Upper lobe of right lung (tissue), 1 donor: ENCODE results near the gene TPCN2. TPM values are rescaled to one million over a fixed set of nuclear protein-coding genes. Genes with fewer than 3 reads are reported as not detected.

Experiments
- ATAC-seq: fragments of 200-7000 bp; cut with Tn5 transposase; one replicate; pipeline ENCODE4 v1.9.1; 2020; ENCODE audit warnings: mild to moderate bottlenecking, moderate library complexity
- DNase-seq: peaks from one replicate; pipeline ENCODE4 v3.0.0-alpha.2; 2020
- H3K27ac ChIP-seq: fragments of 200-600 bp; one replicate; pipeline ENCODE4 v1.8.0; 2022
- H3K27me3 ChIP-seq: fragments of 200-600 bp; one replicate; pipeline ENCODE4 v1.8.0; 2022; ENCODE audit warnings: mild to moderate bottlenecking
- H3K36me3 ChIP-seq: fragments of 200-600 bp; one replicate; pipeline ENCODE4 v1.8.0; 2022
- H3K4me1 ChIP-seq: fragments of 200-600 bp; one replicate; pipeline ENCODE4 v1.8.0; 2022
- H3K4me3 ChIP-seq: fragments of 200-600 bp; one replicate; pipeline ENCODE4 v1.8.0; 2022; ENCODE audit warnings: mild to moderate bottlenecking
- H3K9me3 ChIP-seq: fragments of 200-600 bp; one replicate; pipeline ENCODE4 v1.8.0; 2022
- CTCF ChIP-seq: fragments of 200-600 bp; IDR thresholded peaks from one replicate; pipeline ENCODE4 v1.8.0; 2022; ENCODE audit warnings: antibody characterized with exemption
- intact Hi-C: fragments of 100-400 bp; cut with DNase I; formaldehyde crosslinking; loops from one replicate; pipeline ENCODE4 v1.11.0; 2022
- total RNA-seq: library from RNA; stranded (reverse); fragmentation: NEBNext Ultra II Directional; extraction: Animal tissue kit (Norgen Biotek cat#: 25700); gene quantifications from one replicate; pipeline ENCODE4 v1.2.1, GENCODE V29; 2021
- donor health status: DM: no; HTN: yes; CAD: no; lungs with severe emphysema.

Gene TPCN2
- total RNA-seq, 1 donor from 2014 or later: 16.6 TPM

GRCh38 chr11:69154211-69154913 is 105.6 kb downstream of the TPCN2 start:
- Histone ChIP-seq H3K9me3 (no peaks in the 10 kb centered on the region), H3K27me3 (no peaks in the 10 kb centered on the region), H3K4me3 (no peak overlapping the region), H3K27ac (no peak overlapping the region), H3K36me3 (no peaks in the 10 kb centered on the region), H3K4me1 (peaks cover 12% of the 10 kb centered on the region)
- intact Hi-C loops: no loop called here
- DNase-seq (peak; percentile 33), ATAC-seq (no peak)
- no peak for TF ChIP-seq CTCF

DNA sequence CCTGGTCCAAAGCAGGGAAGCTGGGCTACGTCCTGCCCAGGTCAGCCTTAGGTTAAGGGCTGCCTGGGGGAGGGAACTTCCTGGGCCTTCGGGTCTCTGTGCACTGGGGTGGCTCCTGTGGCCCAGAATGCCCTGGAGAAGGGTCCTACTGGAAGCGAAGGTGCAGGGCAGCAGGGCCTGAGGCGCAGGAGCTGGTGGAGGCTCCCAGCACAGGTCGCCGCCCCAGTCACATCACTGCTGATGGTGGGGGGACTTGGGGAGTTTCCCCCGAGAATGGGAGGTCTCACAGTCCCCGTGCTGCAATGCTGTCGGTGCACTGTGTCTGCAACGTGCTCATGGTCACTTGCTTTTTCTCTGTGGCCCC is 106.2 kb downstream of the TPCN2 start:
- DNase-seq (no peak), ATAC-seq (no peak)
- Histone ChIP-seq H3K4me3 (no peak overlapping the region), H3K27me3 (no peaks in the 10 kb centered on the region), H3K9me3 (no peaks in the 10 kb centered on the region), H3K4me1 (peaks cover 12% of the 10 kb centered on the region), H3K27ac (no peak overlapping the region), H3K36me3 (no peaks in the 10 kb centered on the region)
- no peak for TF ChIP-seq CTCF
- intact Hi-C loops: no loop called here

- Histone ChIP-seq H3K27me3 (no peaks in the 10 kb centered on the region), H3K27ac (no peak within 1 kb of the TSS), H3K36me3 (no peaks in the 10 kb centered on the region), H3K9me3 (no peaks in the 10 kb centered on the region), H3K4me3 (no peak within 1 kb of the TSS), H3K4me1 (peaks cover 12% of the 10 kb centered on the region)
- DNase-seq (peak; percentile 65), ATAC-seq (peak; percentile 24)
- intact Hi-C loops: no loop called here
- TF ChIP-seq CTCF: no peak
Observed at GRCh38 chr11:69155302-69156234, 106.8 kb downstream of the TPCN2 start, which contains the start of gene SMIM38. Gene SMIM38 (plus strand): TSS chr11:69155935. CDS start chr11:69157847, 1,912 bp downstream.

- TF ChIP-seq CTCF: no peak
- no peak for DNase-seq
- Histone ChIP-seq H3K4me3 (no peak overlapping the region), H3K36me3 (no peaks in the 10 kb centered on the region), H3K27me3 (no peaks in the 10 kb centered on the region), H3K9me3 (no peaks in the 10 kb centered on the region), H3K4me1 (peaks cover 12% of the 10 kb centered on the region), H3K27ac (no peak overlapping the region)
- ATAC-seq: no peak
- intact Hi-C loops: no loop called here
Observed at GRCh38 chr11:69156235-69156639, 107.5 kb downstream of the TPCN2 start.

GRCh38 chr11:69156673-69157155 is 108.0 kb downstream of the TPCN2 start:
- Histone ChIP-seq H3K4me1 (peaks cover 12% of the 10 kb centered on the region), H3K4me3 (no peak overlapping the region), H3K27me3 (no peaks in the 10 kb centered on the region), H3K9me3 (no peaks in the 10 kb centered on the region), H3K36me3 (no peaks in the 10 kb centered on the region), H3K27ac (no peak overlapping the region)
- ATAC-seq (peak; percentile 76), DNase-seq (peak; percentile 82)
- no peak for TF ChIP-seq CTCF
- intact Hi-C loops: no loop called here
